ENCODE measurements around the gene ZNF12.

DNA sequence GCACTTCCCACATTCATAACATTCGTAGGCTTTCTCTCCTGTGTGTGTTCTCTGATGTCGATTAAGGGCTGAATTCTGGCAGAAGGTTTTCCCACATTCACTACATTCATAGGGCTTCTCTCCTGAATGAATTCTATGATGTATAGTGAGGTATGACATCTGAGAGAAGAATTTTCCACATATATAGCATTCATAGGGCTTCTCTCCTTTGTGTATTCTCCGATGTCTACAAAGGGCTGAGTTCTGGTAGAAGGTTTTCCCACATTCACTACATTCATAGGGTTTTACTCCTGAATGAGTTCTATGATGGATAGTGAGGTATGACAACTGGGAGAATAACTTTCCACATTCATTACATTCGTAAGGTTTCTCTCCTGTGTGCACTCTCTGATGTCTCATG, 15.6 kb downstream of the ZNF12 start:
- TF ChIP-seq, protein P1, sequence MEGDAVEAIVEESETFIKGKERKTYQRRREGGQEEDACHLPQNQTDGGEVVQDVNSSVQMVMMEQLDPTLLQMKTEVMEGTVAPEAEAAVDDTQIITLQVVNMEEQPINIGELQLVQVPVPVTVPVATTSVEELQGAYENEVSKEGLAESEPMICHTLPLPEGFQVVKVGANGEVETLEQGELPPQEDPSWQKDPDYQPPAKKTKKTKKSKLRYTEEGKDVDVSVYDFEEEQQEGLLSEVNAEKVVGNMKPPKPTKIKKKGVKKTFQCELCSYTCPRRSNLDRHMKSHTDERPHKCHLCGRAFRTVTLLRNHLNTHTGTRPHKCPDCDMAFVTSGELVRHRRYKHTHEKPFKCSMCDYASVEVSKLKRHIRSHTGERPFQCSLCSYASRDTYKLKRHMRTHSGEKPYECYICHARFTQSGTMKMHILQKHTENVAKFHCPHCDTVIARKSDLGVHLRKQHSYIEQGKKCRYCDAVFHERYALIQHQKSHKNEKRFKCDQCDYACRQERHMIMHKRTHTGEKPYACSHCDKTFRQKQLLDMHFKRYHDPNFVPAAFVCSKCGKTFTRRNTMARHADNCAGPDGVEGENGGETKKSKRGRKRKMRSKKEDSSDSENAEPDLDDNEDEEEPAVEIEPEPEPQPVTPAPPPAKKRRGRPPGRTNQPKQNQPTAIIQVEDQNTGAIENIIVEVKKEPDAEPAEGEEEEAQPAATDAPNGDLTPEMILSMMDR (IDR thresholded peaks at IDR 0.05): no peak
- TF ChIP-seq EZH2 (IDR thresholded peaks at IDR 0.05; ENCODE audit: borderline replicate concordance, insufficient read depth, low read depth, low read length, poor library complexity, severe bottlenecking): no peak

Measured in B cell (primary cell).